K562 (cell line): ENCODE data around the gene DMWD. TPM values are rescaled to one million over a fixed set of nuclear protein-coding genes. Genes with fewer than 3 reads are reported as not detected.

ENCODE experiments used
- ATAC-seq: fragments of 200-7000 bp; cut with Tn5 transposase; 3 replicates; pipeline ENCODE4 v1.9.1; 2020; ENCODE audit warnings: moderate library complexity
- BruUV-seq: library from RNA; stranded (reverse); fragments of 400-500 nt; replicated peaks from 2 replicates; lab custom pipeline; 2021; lab: Mats Ljungman, UMichigan
- CTCF ChIA-PET: fragments of 300-600 bp; formaldehyde crosslinking; extraction: SDS; loops from one replicate; lab custom pipeline; 2021; ENCODE audit warnings: low intra/inter-chr PET ratio; lab: Yijun Ruan, JAX
- POLR2A ChIA-PET: fragments of 300-600, 350-650 bp; sonication (Branson Sonifier 250); formaldehyde crosslinking; extraction: SDS; loops from one replicate; lab custom pipeline; 2021; ENCODE audit warnings: antibody characterized with exemption, inconsistent platforms; lab: Yijun Ruan, JAX
- DNase-seq, 4 experiments: peaks; one replicate each; pipeline versions ENCODE4 v3.0.0 to v3.0.0-alpha.2; 2011 to 2018; ENCODE audit warnings: low spot score in 3 of 4, mixed read lengths in 3 of 4; ENCODE audit errors: extremely low read depth in 1 of 4
- FAIRE-seq: peaks from 2 replicates; lab custom pipeline; 2011; peaks lifted over from hg19 to GRCh38; lab: Jason Lieb, UNC
- H2AFZ ChIP-seq: 2 replicates; pipeline ENCODE4 v1.6.0; 2011; ENCODE audit warnings: low read depth, low read length, control low read depth, inconsistent platforms
- H3K27ac ChIP-seq: fragments of 200-600 bp; 3 replicates; pipeline ENCODE4 v1.8.0; 2011; ENCODE audit warnings: low read depth, mild to moderate bottlenecking, control low read depth, inconsistent platforms, low read length, moderate library complexity, mixed read lengths; ENCODE audit errors: extremely low read depth
- H3K27me3 ChIP-seq, 2 experiments: fragments of 300-600 bp in 1 of 2; 2 replicates in 1 of 2; 3 replicates in 1 of 2; pipeline versions ENCODE4 v1.6.0 to v1.8.0; 2011; ENCODE audit warnings: inconsistent platforms in 2 of 2, low read length in 2 of 2, mild to moderate bottlenecking in 1 of 2, mixed read lengths in 1 of 2, moderate library complexity in 1 of 2; ENCODE audit not compliant: control insufficient read depth in 2 of 2, insufficient read depth in 2 of 2
- H3K36me3 ChIP-seq: fragments of 300-600 bp; 3 replicates; pipeline ENCODE4 v1.8.0; 2011; ENCODE audit warnings: mild to moderate bottlenecking, low read length, inconsistent platforms; ENCODE audit not compliant: control insufficient read depth, insufficient read depth
- H3K4me1 ChIP-seq, 2 experiments: fragments of 200-600 bp in 1 of 2; replicated peaks in 1 of 2; 2 replicates in 1 of 2; 3 replicates in 1 of 2; pipeline versions ENCODE4 v1.5.1 to v1.8.0; 2011; ENCODE audit warnings: inconsistent platforms in 2 of 2, low read length in 2 of 2, mild to moderate bottlenecking in 1 of 2, mixed read lengths in 1 of 2, moderate library complexity in 1 of 2; ENCODE audit not compliant: control insufficient read depth in 2 of 2, insufficient read depth in 2 of 2
- H3K4me2 ChIP-seq: 2 replicates; pipeline ENCODE4 v1.6.1; 2011; ENCODE audit warnings: low read length, control low read depth, inconsistent platforms, mixed read lengths; ENCODE audit not compliant: insufficient read depth
- H3K4me3 ChIP-seq: fragments of 200-600 bp; sonication (generic), shearing (Covaris generic); 2 replicates; pipeline ENCODE4 v1.5.1; 2016; ENCODE audit warnings: control low read depth, inconsistent platforms
- H3K79me2 ChIP-seq: fragments of 200-600 bp; 3 replicates; pipeline ENCODE4 v1.8.0; 2011; ENCODE audit warnings: low read length, inconsistent platforms; ENCODE audit not compliant: control insufficient read depth, insufficient read depth
- H3K9ac ChIP-seq, 2 experiments: 2 replicates each; pipeline versions ENCODE4 v1.6.0 to v1.6.1; 2011; ENCODE audit warnings: low read depth in 2 of 2, low read length in 2 of 2, control low read depth in 1 of 2, inconsistent platforms in 1 of 2, mild to moderate bottlenecking in 1 of 2, mixed read lengths in 1 of 2; ENCODE audit not compliant: insufficient read depth in 1 of 2
- H3K9me1 ChIP-seq: one replicate; pipeline ENCODE4 v1.6.0; 2011; ENCODE audit warnings: inconsistent platforms, mild to moderate bottlenecking, low read length, moderate library complexity; ENCODE audit not compliant: control insufficient read depth, insufficient read depth
- H3K9me3 ChIP-seq: replicated peaks from 2 replicates; pipeline ENCODE4 v1.5.1; 2011; ENCODE audit warnings: low read depth, low read length, inconsistent platforms; ENCODE audit not compliant: control insufficient read depth, insufficient read depth
- H4K20me1 ChIP-seq: replicated peaks from 2 replicates; pipeline ENCODE4 v1.6.1; 2011; ENCODE audit warnings: low read length, inconsistent platforms, mixed read lengths; ENCODE audit not compliant: control insufficient read depth, insufficient read depth
- HCFC1 ChIP-seq: IDR thresholded peaks from 2 replicates; pipeline ENCODE4 v1.6.1; 2012; ENCODE audit warnings: low read depth, low read length, improper control_type of control experiment
- MEF2D ChIP-seq: conservative IDR thresholded peaks from 2 replicates; pipeline ENCODE4 v1.6.1; 2016; ENCODE audit warnings: low read depth, missing genetic modification characterization, missing compliant biosample characterization
- PHB2 ChIP-seq: fragments of 450-650 bp; IDR thresholded peaks from 2 replicates; pipeline ENCODE4 v1.6.1; 2017; ENCODE audit warnings: low read depth
- PREB ChIP-seq: sonication (generic); formaldehyde crosslinking; IDR thresholded peaks from 2 replicates; pipeline ENCODE4 v1.8.1; 2023; ENCODE audit warnings: mild to moderate bottlenecking, missing genetic modification reagents
- RAD21 ChIP-seq, 2 experiments: fragments of 250-450 bp in 1 of 2; fragments of 450-650 bp in 1 of 2; sonication (Bioruptor Pico) in 1 of 2; formaldehyde crosslinking in 1 of 2; IDR thresholded peaks in 1 of 2; conservative IDR thresholded peaks in 1 of 2; 2 replicates each; pipeline versions ENCODE4 v1.4.0 to v1.8.0; 2020 to 2022; ENCODE audit warnings: mild to moderate bottlenecking in 2 of 2, moderate library complexity in 1 of 2
- WGBS: fragments of 100-300 bp; shearing (Covaris generic); methylation state at CpG from one replicate; pipeline ENCODE4 v1.1.6; 2016; ENCODE audit warnings: low coverage, mixed read lengths; ENCODE audit not compliant: insufficient coverage; ENCODE audit errors: missing lambda C conversion rate; 5-methylcytosine and 5-hydroxymethylcytosine counted together
- in situ Hi-C: fragments of 300-500 bp; cut with MboI; formaldehyde crosslinking; loops from 4 replicates; pipeline ENCODE4 v1.15.0; 2018; ENCODE audit warnings: inconsistent platforms, mixed read lengths
- intact Hi-C: fragments of 100-400 bp; cut with micrococcal nuclease; formaldehyde crosslinking; loops from 2 replicates; pipeline ENCODE4 v1.14.2; 2022
- polyA plus RNA-seq, 8 experiments: library from polyadenylated mRNA; depleted of rRNA in 4 of 8; stranded (reverse) in 5 of 8; unstranded in 3 of 8; fragments of >200 nt; fragmentation: Nextera tagmentation in 2 of 8; fragmentation: Illumina TruSeq in 1 of 8; extraction: Ambion mirVana in 2 of 8; extraction: Trizol in 1 of 8; gene quantifications; 2 replicates each; pipeline versions ENCODE4 v1.2.1 to v1.2.3, GENCODE V29; 2011 to 2014; ENCODE audit warnings: inconsistent platforms in 1 of 8, missing spikeins in 1 of 8
- total RNA-seq, 7 experiments: library from RNA; depleted of rRNA in 6 of 7; stranded (reverse); fragments of >200 nt in 6 of 7; fragmentation: Illumina TruSeq in 2 of 7; extraction: Trizol in 2 of 7; gene quantifications; 2 replicates each; pipeline versions ENCODE4 v1.2.1 to v1.2.3, GENCODE V29; 2011 to 2021; ENCODE audit warnings: low replicate concordance in 1 of 7
- TF ChIP-seq, protein P1 (sequence below): sonication (generic); formaldehyde crosslinking; IDR thresholded peaks from 2 replicates; pipeline ENCODE4 v1.8.1; 2023; ENCODE audit warnings: mild to moderate bottlenecking, missing genetic modification reagents

The DMWD gene
- total and polyA plus RNA-seq, 9 of the 15 experiments (the other 6 are each of a cell fraction or from before 2014, with no cell fraction given): 4.7 to 54.6 (median 19.0) TPM

GRCh38 chr19:45747513-45747912 lies 45.1 kb downstream of the DMWD start:
- Histone ChIP-seq H3K79me2 (no peaks in the 10 kb centered on the region), H3K27me3 (no peaks in the 10 kb centered on the region), H4K20me1 (no peaks in the 10 kb centered on the region), H3K9me1 (no peaks in the 10 kb centered on the region), H3K4me2 (no peak overlapping the region), H3K9ac (peak overlapping the region in 1 of 2 experiments; percentile 14; a peak in 1 of 4 replicates), H2AFZ (no peak overlapping the region), H3K36me3 (no peaks in the 10 kb centered on the region), H3K4me3 (no peak overlapping the region), H3K27ac (no peak overlapping the region), H3K4me1 (peaks cover 0 to 3% of the 10 kb centered on the region in 2 experiments; a peak in 3 of 5 replicates), H3K9me3 (no peaks in the 10 kb centered on the region)
- DNase-seq: no peak
- in situ Hi-C loops (no loop called here), intact Hi-C loops (no loop called here)
- ATAC-seq: no peak
- no TSS peak for BruUV-seq
- TF ChIP-seq RAD21 (CRISPR knock-in tag; conservative IDR thresholded peaks at IDR 0.05 in 1 of 2, IDR thresholded peaks at IDR 0.05 in 1 of 2) (no peak), PREB (CRISPR knock-in tag) (no peak), MEF2D (tag) (no peak), PHB2 (no peak), HCFC1 (no peak)
- TF ChIP-seq, protein P1, sequence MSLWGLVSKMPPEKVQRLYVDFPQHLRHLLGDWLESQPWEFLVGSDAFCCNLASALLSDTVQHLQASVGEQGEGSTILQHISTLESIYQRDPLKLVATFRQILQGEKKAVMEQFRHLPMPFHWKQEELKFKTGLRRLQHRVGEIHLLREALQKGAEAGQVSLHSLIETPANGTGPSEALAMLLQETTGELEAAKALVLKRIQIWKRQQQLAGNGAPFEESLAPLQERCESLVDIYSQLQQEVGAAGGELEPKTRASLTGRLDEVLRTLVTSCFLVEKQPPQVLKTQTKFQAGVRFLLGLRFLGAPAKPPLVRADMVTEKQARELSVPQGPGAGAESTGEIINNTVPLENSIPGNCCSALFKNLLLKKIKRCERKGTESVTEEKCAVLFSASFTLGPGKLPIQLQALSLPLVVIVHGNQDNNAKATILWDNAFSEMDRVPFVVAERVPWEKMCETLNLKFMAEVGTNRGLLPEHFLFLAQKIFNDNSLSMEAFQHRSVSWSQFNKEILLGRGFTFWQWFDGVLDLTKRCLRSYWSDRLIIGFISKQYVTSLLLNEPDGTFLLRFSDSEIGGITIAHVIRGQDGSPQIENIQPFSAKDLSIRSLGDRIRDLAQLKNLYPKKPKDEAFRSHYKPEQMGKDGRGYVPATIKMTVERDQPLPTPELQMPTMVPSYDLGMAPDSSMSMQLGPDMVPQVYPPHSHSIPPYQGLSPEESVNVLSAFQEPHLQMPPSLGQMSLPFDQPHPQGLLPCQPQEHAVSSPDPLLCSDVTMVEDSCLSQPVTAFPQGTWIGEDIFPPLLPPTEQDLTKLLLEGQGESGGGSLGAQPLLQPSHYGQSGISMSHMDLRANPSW (CRISPR knock-in tag): no peak
- WGBS: 48% methylated on average over 5 of the region's 5 CpGs
- POLR2A ChIA-PET: no interaction called here
- CTCF ChIA-PET: no interaction called here
- no peak for FAIRE-seq
